Neutrophil (primary cell): ENCODE results near the gene KRT75.

Source experiments
- H3K27ac ChIP-seq: fragments of 200-600 bp; sonication (generic); 2 replicates; pipeline ENCODE4 v1.5.1; 2016; ENCODE audit warnings: mild to moderate bottlenecking, moderate library complexity
- H3K27me3 ChIP-seq: fragments of 200-600 bp; sonication (generic); 2 replicates; pipeline ENCODE4 v1.6.0; 2016; ENCODE audit warnings: mild to moderate bottlenecking
- H3K36me3 ChIP-seq: fragments of 200-600 bp; sonication (generic); 2 replicates; pipeline ENCODE4 v1.5.1; 2017
- H3K4me1 ChIP-seq, 2 experiments: fragments of 200-600 bp in 1 of 2; sonication (generic) in 1 of 2; 1 replicate in 1 of 2; 2 replicates in 1 of 2; pipeline versions ENCODE4 v1.5.1 to v1.6.1; 2013 to 2016; ENCODE audit warnings: low read depth in 1 of 2, low read length in 1 of 2, mild to moderate bottlenecking in 1 of 2, moderate library complexity in 1 of 2; ENCODE audit not compliant: control insufficient read depth in 1 of 2, insufficient read depth in 1 of 2
- H3K4me3 ChIP-seq, 2 experiments: fragments of 200-600 bp in 1 of 2; sonication (generic) in 1 of 2; 1 replicate in 1 of 2; 2 replicates in 1 of 2; pipeline ENCODE4 v1.5.1; 2013 to 2016; ENCODE audit warnings: low read depth in 1 of 2, low read length in 1 of 2, mild to moderate bottlenecking in 1 of 2, moderate library complexity in 1 of 2
- H3K9me3 ChIP-seq: fragments of 200-600 bp; sonication (generic); 2 replicates; pipeline ENCODE4 v1.5.1; 2016
- CTCF ChIP-seq: fragments of 200-600 bp; sonication (generic); IDR thresholded peaks from 2 replicates; pipeline ENCODE4 v1.5.1; 2016; ENCODE audit warnings: antibody characterized with exemption

Gene KRT75

GRCh38 chr12:52434081-52434733 is at the start of gene KRT75:
Gene KRT75, minus strand, starts transcription at chr12:52434371. Its CDS starts 67 bp downstream, at chr12:52434304.
- Histone ChIP-seq H3K4me1 (no peaks in the 10 kb centered on the region), H3K27ac (no peak within 1 kb of the TSS), H3K4me3 (no peak within 1 kb of the TSS), H3K9me3 (no peaks in the 10 kb centered on the region), H3K36me3 (no peaks in the 10 kb centered on the region), H3K27me3 (peaks cover 5% of the 10 kb centered on the region)
- TF ChIP-seq CTCF = no peak

DNA sequence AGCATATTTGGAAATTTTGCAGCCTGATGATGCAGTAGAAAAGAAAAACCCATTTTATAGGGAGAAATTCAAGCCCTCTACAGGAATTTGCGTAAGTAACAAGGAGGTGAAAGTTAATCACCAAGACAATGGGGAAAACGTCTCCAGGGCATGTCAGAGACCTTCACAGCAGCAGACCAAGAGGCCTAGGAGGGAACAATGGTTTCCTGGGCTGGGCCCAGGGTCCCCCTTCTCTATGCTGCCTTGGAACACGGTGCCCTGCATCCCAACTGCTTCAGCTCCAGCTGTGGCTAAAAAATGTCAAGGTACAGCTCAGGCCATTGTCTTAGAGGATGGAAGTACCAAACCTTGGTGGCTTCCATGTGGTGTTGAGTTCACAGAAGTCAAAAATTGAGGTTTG is 45.9 kb upstream of the KRT75 start:
- Histone ChIP-seq H3K4me1 (no peaks in the 10 kb centered on the region), H3K9me3 (no peaks in the 10 kb centered on the region), H3K4me3 (no peak overlapping the region), H3K36me3 (no peaks in the 10 kb centered on the region), H3K27me3 (peaks cover 11% of the 10 kb centered on the region), H3K27ac (no peak overlapping the region)
- TF ChIP-seq CTCF = no peak

- H3K4me3 ChIP-seq = no peak overlapping the region
- no peak for TF ChIP-seq CTCF
- no peaks in the 10 kb centered on the region for H3K9me3 ChIP-seq
- H3K36me3 ChIP-seq = no peaks in the 10 kb centered on the region
- peaks cover 9% of the 10 kb centered on the region for H3K27me3 ChIP-seq
- H3K27ac ChIP-seq = no peak overlapping the region
- H3K4me1 ChIP-seq = no peaks in the 10 kb centered on the region
These were observed 43.5 kb upstream of the KRT75 start for GRCh38 chr12:52477651-52478050.

DNA sequence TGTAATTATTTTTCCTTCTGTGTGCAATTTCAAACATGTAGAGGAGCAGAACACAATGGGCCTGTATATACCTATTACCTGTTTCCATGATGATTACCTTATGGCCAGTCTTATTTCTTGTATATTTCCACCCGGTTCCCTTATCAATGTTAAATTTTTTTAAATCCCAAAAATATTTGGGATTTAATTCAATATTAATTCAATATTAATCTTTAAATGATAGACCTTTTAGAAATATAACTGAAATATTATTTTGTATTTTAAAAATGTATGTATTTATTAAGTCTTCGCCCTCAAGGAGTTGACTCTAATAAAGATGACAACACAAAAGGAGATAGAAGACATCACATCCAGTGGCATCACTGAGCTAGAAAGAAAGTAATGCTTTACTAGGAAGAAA is 40.0 kb upstream of the KRT75 start:
- Histone ChIP-seq H3K27me3 (peaks cover 4% of the 10 kb centered on the region), H3K27ac (no peak overlapping the region), H3K9me3 (no peaks in the 10 kb centered on the region), H3K36me3 (no peaks in the 10 kb centered on the region), H3K4me3 (no peak overlapping the region), H3K4me1 (no peaks in the 10 kb centered on the region)
- TF ChIP-seq CTCF = no peak

DNA sequence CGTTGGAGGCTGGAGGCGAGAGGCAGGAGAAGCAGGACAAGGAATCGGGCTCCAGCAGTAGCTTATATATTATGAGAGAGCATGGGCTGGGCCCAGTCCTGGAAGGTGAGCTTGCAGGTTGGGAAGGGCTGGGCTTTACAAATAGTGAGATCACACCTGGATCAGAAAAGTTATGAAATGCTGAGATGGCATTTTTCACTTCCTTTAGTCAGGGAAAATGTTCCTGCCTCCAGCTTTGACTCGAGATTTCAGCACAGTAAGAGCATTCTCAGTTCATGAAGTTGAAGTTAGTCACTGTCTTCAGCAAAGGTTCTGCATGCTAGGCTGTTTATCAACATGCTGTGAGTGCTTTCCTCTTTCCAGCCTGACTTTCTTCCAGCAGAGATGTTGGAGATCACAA is 39.6 kb upstream of the KRT75 start, which contains the start of gene KRT6C:
Gene KRT6C, minus strand, starts transcription at position 38 of the 400 bp plus-strand sequence. CDS start 68 bp downstream, outside the sequence.
- Histone ChIP-seq H3K4me3 (no peak within 1 kb of the TSS), H3K27ac (no peak within 1 kb of the TSS), H3K4me1 (no peaks in the 10 kb centered on the region), H3K36me3 (no peaks in the 10 kb centered on the region), H3K27me3 (peaks cover 4% of the 10 kb centered on the region), H3K9me3 (no peaks in the 10 kb centered on the region)
- TF ChIP-seq CTCF = no peak
